DND-41 (cell line): Measurements from ENCODE around the gene GP1BA.

ENCODE experiments used
- ATAC-seq: fragments of 200-7000 bp; cut with Tn5 transposase; 3 replicates; pipeline ENCODE4 v1.9.1; 2021; ENCODE audit warnings: low read depth; ENCODE audit not compliant: insufficient read depth
- DNase-seq: peaks from one replicate; pipeline ENCODE4 v3.0.0-alpha.2; 2020
- H2AFZ ChIP-seq: 2 replicates; pipeline ENCODE4 v1.6.0; 2012; ENCODE audit warnings: low read depth, low read length
- H3K27ac ChIP-seq: 2 replicates; pipeline ENCODE4 v1.5.1; 2012; ENCODE audit warnings: low read length, inconsistent platforms
- H3K27me3 ChIP-seq: fragments of 200-600 bp; sonication (generic); 2 replicates; pipeline ENCODE4 v1.6.0; 2012; ENCODE audit warnings: low read length, mild to moderate bottlenecking, inconsistent platforms; ENCODE audit not compliant: insufficient read depth, poor library complexity
- H3K36me3 ChIP-seq: 2 replicates; pipeline ENCODE4 v1.5.1; 2012; ENCODE audit warnings: low read length, inconsistent platforms; ENCODE audit not compliant: insufficient read depth
- H3K4me1 ChIP-seq: 2 replicates; pipeline ENCODE4 v1.5.1; 2012; ENCODE audit warnings: mild to moderate bottlenecking, low read length; ENCODE audit not compliant: insufficient read depth
- H3K4me2 ChIP-seq: 2 replicates; pipeline ENCODE4 v1.6.0; 2012; ENCODE audit warnings: mild to moderate bottlenecking, moderate library complexity, low read length, inconsistent platforms; ENCODE audit not compliant: insufficient read depth
- H3K4me3 ChIP-seq, 2 experiments: fragments of 200-600 bp in 1 of 2; shearing (Covaris generic) in 1 of 2; 2 replicates each; pipeline ENCODE4 v1.5.1; 2012 to 2016; ENCODE audit warnings: inconsistent platforms in 2 of 2, low read length in 2 of 2, mild to moderate bottlenecking in 2 of 2, low read depth in 1 of 2, moderate library complexity in 1 of 2
- H3K79me2 ChIP-seq: 2 replicates; pipeline ENCODE4 v1.6.0; 2012; ENCODE audit warnings: low read length, inconsistent platforms; ENCODE audit not compliant: insufficient read depth
- H3K9ac ChIP-seq: 2 replicates; pipeline ENCODE4 v1.6.0; 2012; ENCODE audit warnings: low read depth, mild to moderate bottlenecking, inconsistent platforms, low read length, moderate library complexity
- H3K9me3 ChIP-seq: 2 replicates; pipeline ENCODE4 v1.5.1; 2012; ENCODE audit warnings: low read length, moderate library complexity, mild to moderate bottlenecking, inconsistent platforms; ENCODE audit not compliant: insufficient read depth, severe bottlenecking
- H4K20me1 ChIP-seq: 2 replicates; pipeline ENCODE4 v1.6.0; 2012; ENCODE audit warnings: low read length; ENCODE audit not compliant: insufficient read depth
- CTCF ChIP-seq: IDR thresholded peaks from 2 replicates; pipeline ENCODE4 v1.5.1; 2012; ENCODE audit warnings: borderline replicate concordance, low read length, moderate library complexity, mild to moderate bottlenecking; ENCODE audit not compliant: poor library complexity, severe bottlenecking; ENCODE audit errors: extremely low read depth
- EZH2 ChIP-seq: IDR thresholded peaks from 3 replicates; pipeline ENCODE4 v1.6.1; 2012; ENCODE audit warnings: borderline replicate concordance, low read depth, mild to moderate bottlenecking, moderate library complexity, low read length, inconsistent platforms; ENCODE audit not compliant: severe bottlenecking

GP1BA gene

GRCh38 chr17:4938688-4939545 is 6.8 kb downstream of the GP1BA start:
- peak overlapping the region; percentile 84 for H2AFZ ChIP-seq
- H3K27me3 ChIP-seq, result no peaks in the 10 kb centered on the region
- H3K9me3 ChIP-seq, result no peaks in the 10 kb centered on the region
- H3K27ac ChIP-seq, result peak overlapping the region; percentile 94
- DNase-seq (no peak), ATAC-seq (no peak)
- peaks cover 53% of the 10 kb centered on the region for H3K36me3 ChIP-seq
- peak overlapping the region; percentile 47 to 77 for H3K4me3 ChIP-seq
- H3K9ac ChIP-seq, result peak overlapping the region; percentile 82
- H3K4me1 ChIP-seq, result peaks cover 46% of the 10 kb centered on the region
- peaks cover 42% of the 10 kb centered on the region; the same call in 1 of the 2 replicates for H4K20me1 ChIP-seq
- no peak for TF ChIP-seq EZH2
- no peak for TF ChIP-seq CTCF
- H3K4me2 ChIP-seq, result peak overlapping the region; percentile 83
- H3K79me2 ChIP-seq, result peaks cover 53% of the 10 kb centered on the region

- H3K4me1 ChIP-seq, result peaks cover 51% of the 10 kb centered on the region
- peaks cover 59% of the 10 kb centered on the region for H3K79me2 ChIP-seq
- H3K4me2 ChIP-seq, result peak overlapping the region; percentile 83
- TF ChIP-seq CTCF, result no peak
- H3K27ac ChIP-seq, result peak overlapping the region; percentile 94
- peak overlapping the region; percentile 84 for H2AFZ ChIP-seq
- peak; percentile 0; the same call in 1 of the 3 replicates for ATAC-seq
- peaks cover 59% of the 10 kb centered on the region for H3K36me3 ChIP-seq
- H3K9ac ChIP-seq, result peak overlapping the region; percentile 82
- peak overlapping the region; percentile 47 to 77 for H3K4me3 ChIP-seq
- DNase-seq, result no peak
- no peaks in the 10 kb centered on the region for H3K27me3 ChIP-seq
- peaks cover 44% of the 10 kb centered on the region for H4K20me1 ChIP-seq
- no peaks in the 10 kb centered on the region for H3K9me3 ChIP-seq
Measured at GRCh38 chr17:4939546-4939795, 7.4 kb downstream of the GP1BA start.

- peaks cover 56% of the 10 kb centered on the region for H3K4me1 ChIP-seq
Measured at GRCh38 chr17:4939796-4940554, 7.9 kb downstream of the GP1BA start, which contains the start of the genes RNF167 and SLC25A11. Gene RNF167 (plus strand): TSS chr17:4940268. CDS start chr17:4940910, 642 bp downstream. Gene SLC25A11 (minus strand): TSS chr17:4940046. CDS start chr17:4939910, 136 bp downstream.

More at GRCh38 chr17:4939796-4940554, 7.9 kb downstream of the GP1BA start, which contains the start of the genes RNF167 and SLC25A11:
- DNase-seq (peak; percentile 98), ATAC-seq (peak; percentile 76)
- peaks cover 64% of the 10 kb centered on the region for H3K79me2 ChIP-seq
- H3K27ac ChIP-seq, result peak within 1 kb of the TSS; percentile 94
- no peaks in the 10 kb centered on the region for H3K9me3 ChIP-seq
- peak within 1 kb of the TSS; percentile 84 for H2AFZ ChIP-seq
- peak within 1 kb of the TSS; percentile 97 for H3K4me2 ChIP-seq
- H3K4me3 ChIP-seq, result peak within 1 kb of the TSS; percentile 54 to 77
- H3K9ac ChIP-seq, result peak within 1 kb of the TSS; percentile 82
- TF ChIP-seq CTCF, result no peak
- TF ChIP-seq EZH2, result no peak
- H3K36me3 ChIP-seq, result peaks cover 64% of the 10 kb centered on the region
- H4K20me1 ChIP-seq, result peaks cover 49% of the 10 kb centered on the region
- no peaks in the 10 kb centered on the region for H3K27me3 ChIP-seq
